Measurements from ENCODE around the gene PROM1.

PROM1 gene

DNA sequence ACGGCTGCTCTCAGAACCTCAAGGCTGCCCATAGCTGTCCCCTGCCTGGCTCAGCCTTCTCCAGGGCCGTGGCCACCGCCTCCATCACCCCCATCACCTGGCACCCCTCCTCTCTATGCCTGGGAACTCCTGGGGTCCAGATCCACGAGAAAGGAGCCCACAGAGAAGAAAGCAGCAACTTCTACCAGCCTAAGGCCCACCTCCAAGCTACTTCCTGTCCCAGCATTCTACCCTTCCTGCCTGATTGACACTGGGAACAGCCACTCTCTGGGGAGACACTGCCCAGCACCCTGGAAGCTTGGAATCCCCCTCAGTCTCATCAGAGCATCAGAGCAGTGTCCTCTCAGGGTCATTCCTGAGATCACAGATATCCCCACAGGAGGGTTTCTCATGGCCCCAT is 36.9 kb upstream of the PROM1 start:
- H3K36me3 Mint-ChIP-seq (ENCODE audit: low read depth) = no peaks in the 10 kb centered on the region
- no peak for DNase-seq
- H3K4me3 Mint-ChIP-seq = no peak overlapping the region

DNA sequence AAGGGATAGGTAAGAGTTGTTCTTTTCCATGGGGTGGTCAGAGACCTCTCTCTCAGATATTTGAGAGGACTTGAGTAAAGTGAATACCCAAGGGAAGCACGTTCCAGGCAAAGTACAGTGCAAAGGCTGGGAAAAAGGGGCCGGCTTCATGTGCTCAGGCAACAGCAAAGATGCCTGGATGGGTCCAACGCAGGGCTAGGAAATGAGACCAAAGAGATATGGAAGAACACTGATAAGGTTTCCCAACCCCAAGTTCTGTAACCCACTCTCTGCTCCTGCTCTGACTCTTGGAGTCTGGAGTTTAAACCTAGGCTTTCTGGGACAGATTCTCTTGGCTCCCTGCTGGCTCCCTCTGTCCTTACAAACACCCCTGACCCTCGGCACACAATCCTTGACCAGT is 36.2 kb upstream of the PROM1 start:
- Mint-ChIP-seq H3K9me3 (no peaks in the 10 kb centered on the region), H3K36me3 (ENCODE audit: low read depth) (no peaks in the 10 kb centered on the region), H3K4me3 (no peak overlapping the region), H3K4me1 (no peaks in the 10 kb centered on the region), H3K27ac (no peak overlapping the region), H3K27me3 (ENCODE audit: low read depth, poor library complexity) (peaks cover 17% of the 10 kb centered on the region)
- TF ChIP-seq, protein P1, sequence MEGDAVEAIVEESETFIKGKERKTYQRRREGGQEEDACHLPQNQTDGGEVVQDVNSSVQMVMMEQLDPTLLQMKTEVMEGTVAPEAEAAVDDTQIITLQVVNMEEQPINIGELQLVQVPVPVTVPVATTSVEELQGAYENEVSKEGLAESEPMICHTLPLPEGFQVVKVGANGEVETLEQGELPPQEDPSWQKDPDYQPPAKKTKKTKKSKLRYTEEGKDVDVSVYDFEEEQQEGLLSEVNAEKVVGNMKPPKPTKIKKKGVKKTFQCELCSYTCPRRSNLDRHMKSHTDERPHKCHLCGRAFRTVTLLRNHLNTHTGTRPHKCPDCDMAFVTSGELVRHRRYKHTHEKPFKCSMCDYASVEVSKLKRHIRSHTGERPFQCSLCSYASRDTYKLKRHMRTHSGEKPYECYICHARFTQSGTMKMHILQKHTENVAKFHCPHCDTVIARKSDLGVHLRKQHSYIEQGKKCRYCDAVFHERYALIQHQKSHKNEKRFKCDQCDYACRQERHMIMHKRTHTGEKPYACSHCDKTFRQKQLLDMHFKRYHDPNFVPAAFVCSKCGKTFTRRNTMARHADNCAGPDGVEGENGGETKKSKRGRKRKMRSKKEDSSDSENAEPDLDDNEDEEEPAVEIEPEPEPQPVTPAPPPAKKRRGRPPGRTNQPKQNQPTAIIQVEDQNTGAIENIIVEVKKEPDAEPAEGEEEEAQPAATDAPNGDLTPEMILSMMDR (IDR thresholded peaks at IDR 0.05) = no peak
- no peak for DNase-seq

More for the DNA sequence above, 36.9 kb upstream of the PROM1 start:
- no peaks in the 10 kb centered on the region for H3K9me3 Mint-ChIP-seq
- no peak overlapping the region for H3K27ac Mint-ChIP-seq
- H3K27me3 Mint-ChIP-seq (ENCODE audit: low read depth, poor library complexity) = peaks cover 16% of the 10 kb centered on the region
- TF ChIP-seq, protein P1 (IDR thresholded peaks at IDR 0.05) = no peak
- no peaks in the 10 kb centered on the region for H3K4me1 Mint-ChIP-seq

DNA sequence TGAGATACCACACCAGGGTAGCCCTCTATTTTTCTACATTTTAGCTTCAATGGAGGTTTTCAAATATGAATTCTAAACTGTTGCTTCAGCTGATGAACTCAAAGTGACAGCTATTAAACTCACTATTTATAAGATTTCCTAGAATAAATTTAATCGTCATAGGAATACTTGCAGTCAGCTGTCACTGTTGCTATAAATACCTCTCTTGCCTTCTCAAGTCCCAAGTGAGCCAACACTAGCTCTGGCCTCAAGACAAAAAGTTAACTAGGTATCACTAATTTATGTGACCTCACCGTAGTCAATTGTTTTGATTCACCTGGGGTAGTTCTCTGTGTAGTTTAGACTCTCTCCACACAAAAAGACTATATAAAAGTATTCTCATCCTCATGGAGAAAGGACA is 34.3 kb upstream of the PROM1 start:
- no peaks in the 10 kb centered on the region for H3K4me1 Mint-ChIP-seq
- no peaks in the 10 kb centered on the region for H3K9me3 Mint-ChIP-seq
- no peaks in the 10 kb centered on the region for H3K36me3 Mint-ChIP-seq (ENCODE audit: low read depth)
- H3K27me3 Mint-ChIP-seq (ENCODE audit: low read depth, poor library complexity) = peaks cover 28% of the 10 kb centered on the region
- TF ChIP-seq, protein P1 (IDR thresholded peaks at IDR 0.05) = no peak
- H3K27ac Mint-ChIP-seq = no peak overlapping the region
- DNase-seq = no peak
- no peak overlapping the region for H3K4me3 Mint-ChIP-seq

DNA sequence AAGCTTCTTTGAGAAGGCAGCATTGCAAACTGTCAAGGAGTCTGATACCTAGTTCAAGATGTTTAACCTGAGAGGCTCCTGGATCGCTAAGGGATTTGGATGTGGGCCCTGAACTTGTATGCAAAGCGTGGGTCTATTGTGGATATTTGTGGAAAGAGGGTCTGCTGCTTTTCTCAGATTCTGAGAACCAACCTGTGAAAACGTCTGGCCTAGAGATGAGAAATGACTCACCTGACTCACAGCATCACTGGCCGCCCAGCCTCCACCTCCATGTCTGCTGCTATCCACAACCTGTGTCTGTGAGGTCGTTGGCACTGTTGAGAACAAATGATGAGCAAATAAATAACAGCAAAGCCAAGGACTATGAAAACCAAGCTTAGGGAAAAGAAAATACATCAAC is 33.3 kb upstream of the PROM1 start:
- no peaks in the 10 kb centered on the region for H3K4me1 Mint-ChIP-seq
- TF ChIP-seq, protein P1 (IDR thresholded peaks at IDR 0.05) = no peak
- H3K36me3 Mint-ChIP-seq (ENCODE audit: low read depth) = no peaks in the 10 kb centered on the region
- H3K4me3 Mint-ChIP-seq = no peak overlapping the region
- no peak for DNase-seq
- H3K27me3 Mint-ChIP-seq (ENCODE audit: low read depth, poor library complexity) = peaks cover 28% of the 10 kb centered on the region
- no peak overlapping the region for H3K27ac Mint-ChIP-seq
- no peaks in the 10 kb centered on the region for H3K9me3 Mint-ChIP-seq

DNA sequence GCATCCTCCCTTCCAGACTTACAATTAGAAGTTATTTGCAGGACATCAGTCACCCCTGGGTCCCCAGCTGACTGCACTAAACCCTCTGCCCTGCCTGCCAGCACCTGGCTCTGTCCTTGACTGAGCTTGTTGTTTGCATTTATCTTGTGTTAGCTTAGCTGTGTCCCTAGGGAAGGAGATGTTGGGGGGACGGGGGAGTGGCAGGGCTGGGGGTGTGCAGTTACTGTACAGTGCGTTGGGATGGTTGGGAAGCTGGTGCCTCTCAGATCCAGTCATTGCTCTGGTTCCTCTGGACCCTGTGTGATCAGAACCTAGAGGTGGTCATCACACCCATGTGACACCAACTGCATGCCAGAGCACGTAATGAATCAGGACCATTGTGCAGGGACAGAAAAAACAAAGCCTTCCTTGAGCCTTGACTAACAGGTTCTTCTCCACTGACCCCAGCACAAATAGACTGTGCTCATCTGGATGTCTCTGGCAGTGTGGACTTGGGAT is 32.7 kb upstream of the PROM1 start:
- Mint-ChIP-seq H3K9me3 (no peaks in the 10 kb centered on the region), H3K4me3 (no peak overlapping the region), H3K27ac (no peak overlapping the region), H3K36me3 (ENCODE audit: low read depth) (no peaks in the 10 kb centered on the region), H3K27me3 (ENCODE audit: low read depth, poor library complexity) (peaks cover 29% of the 10 kb centered on the region), H3K4me1 (no peaks in the 10 kb centered on the region)
- no peak for DNase-seq
- TF ChIP-seq, protein P1 (IDR thresholded peaks at IDR 0.05) = no peak

DNA sequence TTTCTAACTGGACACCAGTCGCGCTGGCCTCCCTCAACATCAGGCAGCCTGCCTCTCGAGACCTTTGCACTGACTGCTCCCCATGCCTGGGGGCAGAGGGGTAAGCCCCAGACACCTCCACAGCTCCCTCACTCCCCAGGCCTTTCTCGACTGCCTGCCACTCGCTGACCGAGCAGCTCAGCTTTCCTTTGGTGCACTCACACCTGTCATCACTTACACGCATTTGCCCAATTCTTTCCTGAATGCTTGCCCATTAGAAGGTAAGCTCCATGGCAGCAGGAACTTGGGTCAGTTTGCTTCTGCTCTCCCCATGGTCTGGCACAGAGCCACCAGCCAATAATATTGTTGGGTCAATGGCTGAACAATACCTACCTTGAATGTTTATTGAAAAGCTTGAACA is 32.2 kb upstream of the PROM1 start:
- Mint-ChIP-seq H3K4me1 (no peaks in the 10 kb centered on the region), H3K4me3 (no peak overlapping the region), H3K9me3 (no peaks in the 10 kb centered on the region), H3K27me3 (ENCODE audit: low read depth, poor library complexity) (peaks cover 32% of the 10 kb centered on the region), H3K27ac (no peak overlapping the region), H3K36me3 (ENCODE audit: low read depth) (no peaks in the 10 kb centered on the region)
- DNase-seq = no peak
- TF ChIP-seq, protein P1 (IDR thresholded peaks at IDR 0.05) = no peak
